H1 (cell line): ENCODE measurements around the gene CMC4.
A peak's percentile ranks its signal among the peaks of the same experiment; 100 is the strongest.

ENCODE experiments used
- CTCF ChIP-seq, 3 experiments: IDR thresholded peaks; 1 replicate in 2 of 3; 2 replicates in 1 of 3; pipeline versions ENCODE4 v1.5.1 to v1.6.1; 2011; ENCODE audit warnings: low read length in 3 of 3, mild to moderate bottlenecking in 3 of 3, inconsistent platforms in 2 of 3, low read depth in 1 of 3, moderate library complexity in 1 of 3; ENCODE audit not compliant: insufficient read depth in 1 of 3; ENCODE audit errors: control extremely low read depth in 1 of 3
- MAX ChIP-seq: IDR thresholded peaks from 2 replicates; pipeline ENCODE4 v1.6.1; 2012; ENCODE audit warnings: inconsistent platforms
- TEAD4 ChIP-seq: IDR thresholded peaks from 2 replicates; pipeline ENCODE4 v1.6.1; 2012; ENCODE audit warnings: low read depth, low read length, inconsistent platforms, mixed read lengths

GRCh38 chrX:155026727-155027508 lies 44.0 kb downstream of the CMC4 start, which contains the start of gene FUNDC2:
- TF ChIP-seq CTCF (IDR thresholded peaks at IDR 0.05; ENCODE audit: control extremely low read depth in 1 of 3, insufficient read depth in 1 of 3, low read depth in 1 of 3, low read length in 3 of 3) (no peak), TEAD4 (no peak), MAX (peak; percentile 63)
